NCI-H774 (cell line): ENCODE data around the gene COMMD1.
"Not testable (repeated sequence)": the region's sequence is repeated elsewhere in the genome, so short reads cannot be mapped to it uniquely, and the experiment has no call there.

Source experiments
- DNase-seq: peaks from one replicate; lab custom pipeline; 2025; lab: John Stamatoyannopoulos, UW

The COMMD1 gene

GRCh38 chr2:62074233-62074632 lies 168.8 kb downstream of the COMMD1 start:
- DNase-seq = no peak

DNA sequence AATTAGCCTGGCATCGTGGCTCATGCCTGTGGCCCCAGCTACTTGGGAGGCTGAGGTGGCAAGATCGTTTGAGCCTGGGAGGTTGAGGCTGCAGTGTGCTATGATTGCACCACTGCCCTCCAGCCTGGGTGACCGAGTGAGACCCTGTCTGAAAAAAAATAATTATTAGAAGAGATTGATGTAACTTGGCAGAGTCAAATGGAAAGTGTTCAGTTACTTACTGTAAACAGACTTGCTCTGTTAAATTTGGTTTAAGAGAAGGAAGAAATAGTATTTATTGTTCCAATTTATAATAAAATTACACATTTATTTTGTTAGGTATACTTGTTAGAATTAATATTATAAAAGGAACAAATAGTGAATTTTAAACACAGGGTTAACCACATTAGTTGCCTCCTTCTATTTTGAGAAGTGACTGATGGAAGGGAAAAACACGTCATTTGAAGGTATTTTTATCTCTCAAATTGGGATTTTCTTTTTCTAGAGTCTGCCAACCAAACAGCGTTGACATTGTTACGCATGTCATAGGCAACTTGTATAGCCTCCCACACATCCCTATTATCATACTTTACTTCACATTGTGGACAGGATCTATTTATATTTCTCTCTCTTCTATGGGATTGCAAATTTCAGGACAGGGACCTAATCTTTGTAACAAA lies 171.6 kb downstream of the COMMD1 start:
- no peak for DNase-seq

- DNase-seq = peak; percentile 19
These were observed 179.3 kb downstream of the COMMD1 start for GRCh38 chr2:62084801-62085200.

DNA sequence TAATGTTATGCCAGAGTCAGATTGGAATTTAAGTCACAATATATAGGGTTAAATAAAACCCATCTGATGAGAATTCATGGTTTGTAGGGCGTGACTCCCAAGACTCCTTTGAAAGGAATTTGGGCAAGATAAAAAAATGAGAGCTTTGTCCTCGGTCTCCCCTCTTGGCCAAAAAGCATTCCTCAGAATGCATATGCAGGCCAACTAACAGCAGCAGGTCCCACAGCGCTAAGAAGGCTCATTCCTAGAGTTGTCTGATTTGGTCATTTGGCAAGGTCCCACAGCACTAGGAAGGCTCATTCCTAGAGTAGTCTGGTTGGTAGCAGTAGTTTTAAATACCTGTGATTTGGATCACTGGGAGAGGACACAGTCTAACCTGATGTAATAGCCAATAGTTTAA lies 184.2 kb downstream of the COMMD1 start:
- DNase-seq = no peak

GRCh38 chr2:62091471-62091870 lies 186.0 kb downstream of the COMMD1 start:
- DNase-seq = no peak

- no peak for DNase-seq
These were observed 193.6 kb downstream of the COMMD1 start for GRCh38 chr2:62099050-62099449.

- DNase-seq = no peak
These were observed 194.2 kb downstream of the COMMD1 start for GRCh38 chr2:62099523-62100175.

GRCh38 chr2:62101886-62102285 lies 196.4 kb downstream of the COMMD1 start:
- no peak for DNase-seq

DNA sequence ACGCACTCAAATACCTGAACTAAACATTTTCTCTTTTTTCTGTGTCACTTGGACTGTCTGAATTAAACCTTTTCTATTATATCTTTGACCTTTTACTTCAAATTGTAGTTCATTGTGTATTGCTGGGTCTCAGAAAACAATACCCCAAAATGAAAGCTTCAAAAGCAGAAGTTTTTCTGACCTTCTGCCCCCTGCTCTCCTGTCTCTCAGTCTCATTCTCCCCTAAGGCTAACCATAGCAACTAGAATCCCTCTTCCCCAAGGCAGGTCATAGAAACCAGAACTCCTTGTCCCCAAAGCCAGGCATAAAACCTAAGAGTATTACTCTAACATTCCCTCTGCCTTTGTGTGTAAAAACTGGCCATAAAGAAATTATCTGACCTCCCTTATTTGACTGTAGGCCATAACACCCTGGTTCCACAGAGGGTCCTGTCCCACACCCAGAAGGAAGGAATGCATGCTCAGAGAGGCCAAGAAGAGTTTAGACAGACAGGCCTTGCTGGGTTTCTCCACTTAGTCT lies 197.0 kb downstream of the COMMD1 start:
- no peak for DNase-seq

DNA sequence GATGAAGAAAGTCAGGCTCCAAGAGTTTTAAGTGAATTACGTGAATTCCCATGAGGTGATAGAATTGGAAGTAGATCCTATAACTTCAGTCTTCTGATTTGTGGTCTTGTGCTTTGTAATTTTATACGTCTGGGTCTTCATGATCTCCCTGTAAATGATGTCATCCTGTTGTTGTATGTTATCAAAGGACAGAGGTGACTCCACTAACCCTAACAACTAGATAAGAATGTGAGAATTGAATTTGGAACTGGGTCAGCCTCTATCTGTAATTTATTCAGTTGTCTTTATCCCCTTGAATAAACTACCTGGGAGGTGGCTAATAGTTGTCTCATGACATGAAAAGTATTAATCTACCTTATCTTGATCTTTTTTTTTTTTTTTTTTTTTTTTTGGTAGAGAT lies 204.1 kb downstream of the COMMD1 start:
- DNase-seq = no peak

DNA sequence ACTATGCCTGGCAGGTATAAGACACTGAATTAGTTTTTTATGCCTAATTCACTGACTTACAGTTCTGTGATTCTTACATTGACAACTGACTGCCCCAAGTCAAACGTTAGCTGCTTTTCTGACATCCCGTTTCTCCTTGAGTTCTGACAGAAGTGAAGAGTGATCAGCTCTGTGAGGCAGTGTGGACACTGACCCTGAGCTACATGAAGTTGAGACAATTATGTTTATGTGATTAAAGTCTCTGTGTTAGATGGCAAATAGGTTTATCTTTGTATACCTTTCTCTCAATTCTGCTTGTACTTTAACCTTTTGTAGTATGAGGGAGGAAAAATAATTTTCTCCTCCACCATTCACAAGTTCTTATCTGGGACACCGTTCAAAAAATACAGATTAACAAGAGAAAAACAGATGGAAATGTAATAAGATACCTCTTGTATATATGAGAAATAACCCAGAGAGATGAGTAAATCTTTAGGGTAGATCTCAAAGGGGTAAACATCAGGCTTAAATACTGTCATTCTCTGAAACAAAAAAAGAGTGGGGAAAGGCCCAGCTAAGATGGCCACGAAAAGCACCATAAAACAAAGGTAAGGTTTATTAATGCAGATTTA lies 205.0 kb downstream of the COMMD1 start:
- DNase-seq = no peak

DNA sequence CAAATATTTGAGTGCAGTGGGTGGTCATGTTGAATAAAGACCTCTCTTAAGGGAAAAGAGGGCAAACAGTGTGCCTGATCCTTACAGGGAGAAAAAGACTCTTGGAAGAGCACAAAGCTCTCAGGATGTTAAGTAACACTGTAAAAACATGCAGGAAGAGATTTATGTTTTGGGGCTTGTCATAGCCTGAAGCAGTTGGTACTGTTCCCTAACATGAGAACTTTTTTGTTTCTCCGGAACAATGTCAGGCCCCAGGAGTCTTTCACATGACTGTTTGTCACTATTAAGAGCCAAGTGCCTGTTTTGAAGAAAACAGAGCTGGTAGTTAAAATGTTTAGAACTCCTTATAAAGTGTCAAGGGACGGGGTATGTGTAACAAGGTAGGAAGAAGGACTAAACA lies 206.7 kb downstream of the COMMD1 start:
- DNase-seq = no peak

- DNase-seq = no peak
These were observed 209.1 kb downstream of the COMMD1 start for GRCh38 chr2:62114564-62114963.

GRCh38 chr2:62116983-62117382 lies 211.5 kb downstream of the COMMD1 start:
- no peak for DNase-seq

GRCh38 chr2:62118160-62118559 lies 212.7 kb downstream of the COMMD1 start:
- no peak for DNase-seq

- DNase-seq = no peak
These were observed 214.0 kb downstream of the COMMD1 start for GRCh38 chr2:62119311-62119974.

- not testable (repeated sequence) for DNase-seq
These were observed 220.8 kb downstream of the COMMD1 start for GRCh38 chr2:62126239-62126638.

- DNase-seq = no peak
These were observed 227.9 kb downstream of the COMMD1 start for GRCh38 chr2:62133320-62133823.

- no peak for DNase-seq
These were observed 231.7 kb downstream of the COMMD1 start for GRCh38 chr2:62136956-62137830.

DNA sequence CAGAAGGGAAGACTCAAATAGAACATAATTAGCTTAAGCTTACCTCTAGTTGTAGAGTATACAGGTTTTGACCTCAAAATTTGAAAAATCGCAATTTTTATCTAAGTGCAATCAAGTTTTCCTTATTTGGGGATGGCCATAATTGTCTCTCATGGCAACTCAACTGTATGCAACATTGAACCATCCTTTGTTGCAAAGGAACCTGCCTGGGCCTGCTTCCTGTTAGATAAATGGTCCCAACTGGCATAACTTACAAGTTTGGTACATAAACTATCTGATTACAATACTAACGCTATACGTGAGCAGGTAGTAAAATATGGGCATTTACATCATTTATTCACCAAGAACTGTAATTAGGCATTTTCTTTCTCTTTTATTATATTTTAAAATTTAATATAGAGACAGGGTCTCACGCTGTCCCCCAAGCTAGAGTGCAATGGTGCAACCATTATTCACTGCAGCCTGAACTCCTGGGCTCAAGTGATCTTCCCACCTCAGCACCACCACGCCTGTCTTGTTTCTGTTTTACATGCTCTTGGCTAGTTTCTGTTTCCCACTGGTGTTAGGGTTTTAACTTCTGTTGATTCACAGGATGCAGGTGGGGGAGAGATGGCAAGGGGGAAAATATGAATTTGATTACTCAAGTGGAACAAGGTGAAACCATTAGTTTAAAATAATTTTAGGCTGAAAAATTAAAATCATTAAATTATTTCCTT lies 235.1 kb downstream of the COMMD1 start:
- no peak for DNase-seq
